PFSK-1 (cell line): Measurements from ENCODE around the gene TIA1.

ENCODE experiments used
- FOXP2 ChIP-seq: optimal IDR thresholded peaks from 2 replicates; pipeline ENCODE3; 2011; ENCODE audit warnings: borderline replicate concordance, control low read depth, inconsistent platforms; ENCODE audit not compliant: insufficient read depth; ENCODE audit errors: extremely low read length, extremely low read depth
- POLR2AphosphoS5 ChIP-seq: IDR thresholded peaks from 2 replicates; pipeline ENCODE4 v1.6.1; 2012; ENCODE audit warnings: low read depth, mild to moderate bottlenecking, control low read depth, low read length, moderate library complexity
- SIN3A ChIP-seq: IDR thresholded peaks from 2 replicates; pipeline ENCODE4 v1.6.1; 2012; ENCODE audit warnings: mild to moderate bottlenecking, low read length, moderate library complexity, borderline replicate concordance; ENCODE audit not compliant: insufficient read depth
- TAF1 ChIP-seq: IDR thresholded peaks from 2 replicates; pipeline ENCODE4 v1.6.1; 2012; ENCODE audit warnings: low read length, control low read depth, borderline replicate concordance; ENCODE audit not compliant: insufficient read depth
- TF ChIP-seq, protein P1 (sequence below), 2 experiments: IDR thresholded peaks; 2 replicates each; pipeline versions ENCODE4 v1.6.1 to v1.8.0; 2011 to 2012; ENCODE audit warnings: low read depth in 2 of 2, low read length in 2 of 2, control low read depth in 1 of 2, inconsistent platforms in 1 of 2, mild to moderate bottlenecking in 1 of 2, moderate library complexity in 1 of 2; ENCODE audit not compliant: insufficient read depth in 1 of 2

The TIA1 gene

DNA sequence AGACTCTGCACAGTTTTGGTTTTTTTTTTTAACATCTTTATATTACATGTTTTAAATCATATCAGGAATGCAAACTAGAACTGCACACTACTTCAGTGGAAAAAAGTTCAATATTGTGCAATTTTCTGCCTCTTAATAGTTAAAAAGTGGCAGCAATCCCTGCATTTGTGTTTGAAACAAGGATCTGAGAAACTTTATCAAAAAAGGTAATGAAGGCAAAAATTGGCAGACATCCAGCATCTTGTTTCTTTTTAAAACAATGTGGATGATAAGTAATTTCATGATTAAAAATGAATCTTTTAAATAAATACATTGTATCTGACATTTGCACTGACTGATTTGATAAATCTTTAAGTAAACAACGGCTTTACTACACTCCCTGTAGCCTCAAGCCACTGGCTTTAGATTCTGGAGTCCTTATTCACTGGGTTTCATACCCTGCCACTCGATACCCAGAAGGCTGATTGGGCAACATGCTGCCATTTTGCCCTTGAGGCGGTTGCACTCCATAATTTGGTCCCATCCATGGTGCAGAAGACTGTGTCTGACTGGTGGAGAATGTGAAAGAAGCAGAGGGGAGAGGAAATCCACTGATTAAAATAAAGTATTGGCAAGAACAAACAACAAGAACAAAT lies 36.0 kb downstream of the TIA1 start:
- TF ChIP-seq TAF1 (no peak), POLR2AphosphoS5 (no peak)

DNA sequence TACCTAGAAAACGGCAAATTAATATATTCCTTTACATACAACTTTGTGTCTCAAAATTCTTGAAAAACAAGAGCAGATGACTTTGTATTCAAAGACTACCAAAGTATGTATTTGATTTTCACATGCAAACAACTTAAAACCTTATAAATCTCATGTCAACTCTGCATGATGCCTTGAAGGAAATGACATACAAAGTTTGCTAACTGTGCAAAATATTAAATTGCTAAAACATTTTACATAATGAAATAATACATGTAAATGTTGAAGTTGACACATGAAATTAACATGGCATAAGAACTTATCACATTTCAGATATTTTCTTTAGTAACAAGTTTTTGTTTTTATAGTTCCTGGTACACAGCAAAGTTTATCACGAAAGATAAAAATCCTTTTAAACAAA lies 36.8 kb downstream of the TIA1 start:
- TF ChIP-seq FOXP2: no peak
- no peak for TF ChIP-seq TAF1
- TF ChIP-seq SIN3A: no peak
- no peak for TF ChIP-seq POLR2AphosphoS5
- TF ChIP-seq, protein P1, sequence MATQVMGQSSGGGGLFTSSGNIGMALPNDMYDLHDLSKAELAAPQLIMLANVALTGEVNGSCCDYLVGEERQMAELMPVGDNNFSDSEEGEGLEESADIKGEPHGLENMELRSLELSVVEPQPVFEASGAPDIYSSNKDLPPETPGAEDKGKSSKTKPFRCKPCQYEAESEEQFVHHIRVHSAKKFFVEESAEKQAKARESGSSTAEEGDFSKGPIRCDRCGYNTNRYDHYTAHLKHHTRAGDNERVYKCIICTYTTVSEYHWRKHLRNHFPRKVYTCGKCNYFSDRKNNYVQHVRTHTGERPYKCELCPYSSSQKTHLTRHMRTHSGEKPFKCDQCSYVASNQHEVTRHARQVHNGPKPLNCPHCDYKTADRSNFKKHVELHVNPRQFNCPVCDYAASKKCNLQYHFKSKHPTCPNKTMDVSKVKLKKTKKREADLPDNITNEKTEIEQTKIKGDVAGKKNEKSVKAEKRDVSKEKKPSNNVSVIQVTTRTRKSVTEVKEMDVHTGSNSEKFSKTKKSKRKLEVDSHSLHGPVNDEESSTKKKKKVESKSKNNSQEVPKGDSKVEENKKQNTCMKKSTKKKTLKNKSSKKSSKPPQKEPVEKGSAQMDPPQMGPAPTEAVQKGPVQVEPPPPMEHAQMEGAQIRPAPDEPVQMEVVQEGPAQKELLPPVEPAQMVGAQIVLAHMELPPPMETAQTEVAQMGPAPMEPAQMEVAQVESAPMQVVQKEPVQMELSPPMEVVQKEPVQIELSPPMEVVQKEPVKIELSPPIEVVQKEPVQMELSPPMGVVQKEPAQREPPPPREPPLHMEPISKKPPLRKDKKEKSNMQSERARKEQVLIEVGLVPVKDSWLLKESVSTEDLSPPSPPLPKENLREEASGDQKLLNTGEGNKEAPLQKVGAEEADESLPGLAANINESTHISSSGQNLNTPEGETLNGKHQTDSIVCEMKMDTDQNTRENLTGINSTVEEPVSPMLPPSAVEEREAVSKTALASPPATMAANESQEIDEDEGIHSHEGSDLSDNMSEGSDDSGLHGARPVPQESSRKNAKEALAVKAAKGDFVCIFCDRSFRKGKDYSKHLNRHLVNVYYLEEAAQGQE (IDR thresholded peaks at IDR 0.05; ENCODE audit: insufficient read depth in 1 of 2, low read depth in 2 of 2, low read length in 2 of 2): no peak

DNA sequence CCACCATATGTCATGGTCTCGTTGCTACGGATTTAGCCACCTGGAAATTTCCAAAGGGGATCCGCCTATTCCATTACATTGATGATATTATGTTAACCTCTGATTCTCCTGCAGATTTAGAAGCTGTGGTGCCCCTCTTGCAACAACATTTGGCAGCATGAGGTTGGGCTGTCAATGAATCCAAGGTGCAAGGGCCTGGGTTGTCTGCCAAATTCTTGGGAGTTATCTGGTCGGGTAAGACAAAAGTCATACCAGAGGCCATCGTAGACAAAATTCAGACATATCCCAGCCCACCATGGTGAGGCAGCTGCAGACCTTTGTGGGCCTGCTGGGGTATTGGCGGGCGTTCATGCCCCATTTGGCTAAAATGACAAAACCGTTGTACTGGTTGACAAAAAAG lies 44.0 kb downstream of the TIA1 start:
- no peak for TF ChIP-seq TAF1
- TF ChIP-seq, protein P1 (IDR thresholded peaks at IDR 0.05; ENCODE audit: insufficient read depth in 1 of 2, low read depth in 2 of 2, low read length in 2 of 2): no peak
- no peak for TF ChIP-seq FOXP2
- TF ChIP-seq POLR2AphosphoS5: no peak
- TF ChIP-seq SIN3A: no peak

DNA sequence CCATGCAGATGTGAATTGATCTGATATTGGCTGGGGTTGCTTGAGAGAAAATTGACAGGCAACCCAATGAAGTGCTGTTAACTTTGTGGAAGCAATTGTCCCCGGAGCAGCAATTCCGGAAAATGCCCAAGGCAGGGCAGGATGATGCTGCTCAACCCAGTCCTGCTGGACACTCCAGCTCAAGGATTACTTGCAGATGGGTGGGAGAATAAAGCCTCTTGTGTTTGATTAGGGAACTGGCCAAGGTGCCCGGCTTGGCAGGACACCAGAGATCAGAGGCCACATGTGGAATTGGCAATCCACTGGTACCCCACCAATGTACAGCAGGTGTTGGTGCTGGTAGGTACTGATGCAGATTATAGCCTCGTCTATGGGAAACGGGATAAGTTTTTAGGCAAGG lies 45.3 kb downstream of the TIA1 start:
- no peak for TF ChIP-seq FOXP2
- TF ChIP-seq, protein P1 (IDR thresholded peaks at IDR 0.05; ENCODE audit: insufficient read depth in 1 of 2, low read depth in 2 of 2, low read length in 2 of 2): 0 out of 4 replicates have a peak, but pooled peaks of 1 of the 2 experiments have one; percentile 12
- no peak for TF ChIP-seq TAF1
- TF ChIP-seq SIN3A: no peak
- no peak for TF ChIP-seq POLR2AphosphoS5

DNA sequence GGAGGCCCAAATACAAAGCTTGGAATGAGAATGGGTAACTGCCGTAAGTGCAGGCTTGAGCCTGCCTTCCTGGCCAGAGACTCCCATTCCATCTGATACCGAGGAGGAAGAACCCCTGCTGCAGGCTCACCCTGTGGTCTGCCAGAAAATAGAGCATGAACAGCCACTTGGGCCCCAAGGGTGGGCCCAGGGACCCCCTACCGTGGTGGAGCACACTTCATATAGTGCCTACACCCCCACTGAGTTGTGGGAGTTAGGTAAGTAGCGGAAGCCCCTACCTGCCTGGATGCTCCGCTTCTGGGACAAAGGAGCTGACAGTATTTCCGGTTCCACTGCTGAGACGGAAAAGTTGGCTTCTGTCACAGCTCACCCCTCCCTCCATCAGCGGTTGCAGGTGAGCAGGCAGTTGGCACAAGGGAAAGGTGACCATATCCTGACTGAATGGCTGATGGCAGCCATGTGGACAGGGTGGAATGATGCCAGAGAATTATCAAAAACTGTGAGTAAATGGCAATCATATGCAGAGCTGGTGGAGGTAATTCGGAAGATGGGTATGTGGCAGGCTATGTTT lies 46.1 kb downstream of the TIA1 start:
- TF ChIP-seq POLR2AphosphoS5: no peak
- TF ChIP-seq FOXP2: no peak
- TF ChIP-seq, protein P1 (IDR thresholded peaks at IDR 0.05; ENCODE audit: insufficient read depth in 1 of 2, low read depth in 2 of 2, low read length in 2 of 2): no peak
- no peak for TF ChIP-seq SIN3A
- TF ChIP-seq TAF1: no peak
